ENCODE results near the gene PLXNA2.

PLXNA2 gene

DNA sequence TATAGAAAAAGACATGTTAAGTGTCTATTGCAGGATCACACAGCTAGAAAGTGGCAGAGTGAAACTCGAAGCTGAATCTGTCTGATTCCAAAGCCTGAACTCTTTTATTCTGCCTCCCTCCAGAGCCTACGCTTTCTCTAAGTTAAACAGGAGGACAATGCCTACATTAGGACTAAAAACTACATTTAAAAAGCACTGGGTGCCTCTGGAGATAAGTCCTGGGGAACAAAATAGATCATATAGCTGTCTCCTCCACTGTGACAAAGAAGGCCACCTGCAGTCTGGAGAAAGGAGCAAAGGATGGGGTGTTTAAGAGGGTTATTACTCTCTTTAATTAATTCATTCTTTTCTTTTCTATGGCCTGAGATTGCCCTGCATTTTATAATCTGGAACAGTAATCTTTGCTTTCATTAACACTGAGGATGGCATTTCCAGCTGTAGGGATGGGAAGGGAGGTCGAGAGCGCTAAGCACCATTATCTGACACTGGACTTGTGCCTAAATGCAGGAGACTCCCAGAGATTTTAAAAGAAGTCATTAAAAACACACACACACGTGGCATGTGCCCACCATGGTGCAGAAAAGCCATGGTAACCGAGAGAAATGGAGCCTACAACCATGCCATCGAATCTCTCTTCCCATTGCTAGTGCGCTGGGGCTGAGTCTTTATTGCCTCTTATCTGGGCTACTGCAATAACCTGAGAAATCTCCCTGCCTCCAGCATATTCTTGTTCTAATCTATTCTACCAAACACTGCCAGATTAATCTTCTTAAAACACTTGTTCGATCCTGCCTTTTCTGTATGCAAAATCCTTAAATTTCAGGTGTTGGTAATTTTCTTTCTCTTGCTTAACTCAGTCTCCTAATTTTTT, 92.2 kb downstream of the PLXNA2 start:
- no peaks in the 10 kb centered on the region for H3K27me3 ChIP-seq (ENCODE audit: control insufficient read depth, insufficient read depth, low read length)
- no peak overlapping the region for H3K9ac ChIP-seq (ENCODE audit: low read length)
- no peak overlapping the region for H3K4me3 ChIP-seq (ENCODE audit: low read depth, low read length)
- H3K27ac ChIP-seq (ENCODE audit: low read depth, low read length), result no peak overlapping the region
- no peaks in the 10 kb centered on the region for H3K36me3 ChIP-seq (ENCODE audit: control insufficient read depth, insufficient read depth, low read length)
- H3K4me1 ChIP-seq (ENCODE audit: control insufficient read depth, insufficient read depth, low read length), result peaks cover 26% of the 10 kb centered on the region
- no peaks in the 10 kb centered on the region for H3K9me3 ChIP-seq (ENCODE audit: control insufficient read depth, insufficient read depth, low read depth, low read length)

DNA sequence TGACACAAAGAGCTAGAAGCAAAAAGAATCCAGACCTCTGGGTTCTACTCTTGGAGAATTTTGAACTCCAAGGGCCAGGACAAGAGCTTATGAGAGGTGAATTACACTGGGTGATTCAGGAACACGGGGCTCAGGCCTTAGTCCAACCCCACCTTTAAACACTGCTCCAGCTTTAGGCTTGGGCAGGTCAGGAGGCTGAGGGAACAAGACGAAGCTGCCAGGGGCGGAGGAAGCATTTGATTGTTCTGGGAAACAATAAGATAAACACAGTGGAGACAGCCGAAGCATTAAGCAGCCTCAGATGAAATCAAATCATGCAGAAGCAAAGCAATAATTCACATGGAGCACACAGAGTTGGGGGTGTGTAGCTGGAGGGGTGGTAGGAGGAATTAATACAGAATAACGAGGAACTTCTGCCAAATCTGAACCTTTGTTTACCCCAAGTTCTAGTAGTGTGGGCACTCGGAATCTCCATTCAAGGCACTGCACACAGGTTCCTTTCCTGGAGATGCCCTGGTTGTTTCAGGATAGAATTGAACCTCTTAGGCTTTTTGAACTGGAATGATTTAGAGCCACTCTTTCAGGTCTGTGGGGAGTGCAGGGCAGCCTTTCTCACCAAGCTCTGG, 93.2 kb downstream of the PLXNA2 start:
- H3K36me3 ChIP-seq (ENCODE audit: control insufficient read depth, insufficient read depth, low read length), result no peaks in the 10 kb centered on the region
- peaks cover 26% of the 10 kb centered on the region for H3K4me1 ChIP-seq (ENCODE audit: control insufficient read depth, insufficient read depth, low read length)
- H3K9ac ChIP-seq (ENCODE audit: low read length), result no peak overlapping the region
- H3K27ac ChIP-seq (ENCODE audit: low read depth, low read length), result no peak overlapping the region
- H3K4me3 ChIP-seq (ENCODE audit: low read depth, low read length), result no peak overlapping the region
- H3K9me3 ChIP-seq (ENCODE audit: control insufficient read depth, insufficient read depth, low read depth, low read length), result no peaks in the 10 kb centered on the region
- no peaks in the 10 kb centered on the region for H3K27me3 ChIP-seq (ENCODE audit: control insufficient read depth, insufficient read depth, low read length)

DNA sequence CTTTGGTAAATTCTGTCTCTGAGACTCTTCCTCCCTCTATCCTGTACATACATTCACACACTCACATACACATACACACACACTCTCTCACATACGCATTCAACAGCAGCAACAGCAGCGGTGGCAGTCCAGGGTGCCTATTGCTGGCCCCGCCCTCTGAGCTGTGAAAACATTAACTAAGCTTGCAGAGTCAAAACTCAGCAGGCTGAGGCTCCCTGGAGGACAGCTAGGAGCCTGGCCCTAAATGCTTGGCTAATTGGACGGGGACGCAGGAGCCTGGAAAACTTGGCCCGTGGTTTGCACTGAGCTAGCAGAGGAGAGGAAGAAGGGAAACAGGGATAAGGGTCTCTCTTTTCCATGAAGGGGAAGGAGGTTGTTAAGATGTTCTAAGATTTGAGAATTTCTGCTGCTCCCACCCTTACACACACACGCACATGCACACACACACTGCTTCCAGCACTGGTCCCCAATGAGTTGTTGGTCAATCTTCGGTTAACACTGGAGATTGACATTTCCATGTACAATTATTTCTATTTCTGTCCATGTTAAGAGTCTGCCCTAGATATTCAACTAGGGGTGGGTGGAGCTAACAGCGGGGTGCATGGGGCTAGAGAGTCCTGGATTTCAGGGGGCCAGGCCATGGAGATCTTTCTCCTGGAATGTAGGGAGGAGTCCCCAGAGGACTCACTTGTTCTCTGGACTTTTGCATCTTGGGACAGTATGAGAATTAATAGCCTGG, 94.2 kb downstream of the PLXNA2 start:
- Histone ChIP-seq H3K27me3 (ENCODE audit: control insufficient read depth, insufficient read depth, low read length) (no peaks in the 10 kb centered on the region), H3K9ac (ENCODE audit: low read length) (no peak overlapping the region), H3K36me3 (ENCODE audit: control insufficient read depth, insufficient read depth, low read length) (no peaks in the 10 kb centered on the region), H3K27ac (ENCODE audit: low read depth, low read length) (no peak overlapping the region), H3K4me3 (ENCODE audit: low read depth, low read length) (no peak overlapping the region), H3K9me3 (ENCODE audit: control insufficient read depth, insufficient read depth, low read depth, low read length) (no peaks in the 10 kb centered on the region), H3K4me1 (ENCODE audit: control insufficient read depth, insufficient read depth, low read length) (peaks cover 31% of the 10 kb centered on the region)

DNA sequence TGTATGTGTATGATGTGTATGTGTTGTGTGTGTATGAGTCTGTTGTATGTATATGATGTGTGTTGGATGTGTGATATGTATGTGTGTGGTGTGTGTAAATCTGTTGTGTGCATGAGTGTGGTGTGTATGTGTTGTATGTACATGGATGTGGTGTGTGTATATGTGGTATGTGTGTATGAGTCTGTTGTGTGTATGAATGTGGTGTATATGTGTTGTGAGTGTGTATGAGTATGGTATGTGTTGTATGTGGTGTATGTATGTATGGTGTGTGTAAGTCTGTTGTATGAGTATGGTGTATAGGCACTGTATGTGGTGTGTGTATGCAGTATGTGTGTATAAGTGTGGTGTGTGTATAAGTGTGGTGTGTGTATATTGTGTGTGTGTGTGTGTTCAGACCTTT, 95.0 kb downstream of the PLXNA2 start:
- Histone ChIP-seq H3K4me3 (ENCODE audit: low read depth, low read length) (no peak overlapping the region), H3K36me3 (ENCODE audit: control insufficient read depth, insufficient read depth, low read length) (no peaks in the 10 kb centered on the region), H3K27me3 (ENCODE audit: control insufficient read depth, insufficient read depth, low read length) (no peaks in the 10 kb centered on the region), H3K4me1 (ENCODE audit: control insufficient read depth, insufficient read depth, low read length) (peaks cover 33% of the 10 kb centered on the region), H3K9ac (ENCODE audit: low read length) (no peak overlapping the region), H3K27ac (ENCODE audit: low read depth, low read length) (no peak overlapping the region), H3K9me3 (ENCODE audit: control insufficient read depth, insufficient read depth, low read depth, low read length) (no peaks in the 10 kb centered on the region)

DNA sequence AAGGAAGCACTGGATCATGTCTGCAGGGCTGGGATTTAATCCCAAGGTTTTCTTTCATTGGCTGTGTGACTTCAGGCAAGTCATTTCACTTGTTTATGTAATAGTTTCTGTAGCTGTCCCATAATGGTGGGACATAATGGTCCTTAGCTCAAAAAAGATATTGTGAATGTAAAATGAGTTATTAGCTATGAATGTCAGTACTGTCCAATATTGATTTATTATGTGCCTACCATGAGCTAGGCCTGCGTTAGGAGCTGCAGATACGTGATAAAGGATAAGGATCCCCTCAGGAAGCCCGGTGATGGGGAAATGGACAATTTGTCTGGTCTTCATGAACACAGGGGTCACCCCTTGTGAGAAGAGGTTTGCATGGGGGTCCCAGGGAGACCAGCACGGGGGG, 95.8 kb downstream of the PLXNA2 start:
- H3K27ac ChIP-seq (ENCODE audit: low read depth, low read length), result no peak overlapping the region
- H3K9me3 ChIP-seq (ENCODE audit: control insufficient read depth, insufficient read depth, low read depth, low read length), result no peaks in the 10 kb centered on the region
- no peak overlapping the region for H3K9ac ChIP-seq (ENCODE audit: low read length)
- H3K4me1 ChIP-seq (ENCODE audit: control insufficient read depth, insufficient read depth, low read length), result peaks cover 33% of the 10 kb centered on the region
- H3K4me3 ChIP-seq (ENCODE audit: low read depth, low read length), result no peak overlapping the region
- no peaks in the 10 kb centered on the region for H3K27me3 ChIP-seq (ENCODE audit: control insufficient read depth, insufficient read depth, low read length)
- no peaks in the 10 kb centered on the region for H3K36me3 ChIP-seq (ENCODE audit: control insufficient read depth, insufficient read depth, low read length)

DNA sequence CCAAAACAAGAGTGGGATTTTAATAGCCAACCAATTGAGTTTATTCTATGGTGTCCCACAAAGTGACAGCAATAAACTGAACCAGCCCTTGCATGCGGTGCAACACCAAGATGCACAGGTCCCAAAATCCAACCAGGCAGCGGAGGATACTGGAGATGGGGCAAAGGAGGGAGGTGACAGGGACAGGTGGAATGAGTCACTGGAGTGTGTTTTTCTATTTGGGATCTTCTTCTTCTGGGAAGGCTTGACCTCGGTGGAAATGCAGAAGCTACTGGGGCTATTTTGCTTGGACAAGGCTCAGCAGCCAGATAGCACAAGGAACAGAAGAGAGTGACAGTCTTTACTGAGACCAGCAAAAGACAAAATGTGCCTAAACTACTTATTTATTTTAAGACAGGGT, 97.5 kb downstream of the PLXNA2 start:
- Histone ChIP-seq H3K36me3 (ENCODE audit: control insufficient read depth, insufficient read depth, low read length) (no peaks in the 10 kb centered on the region), H3K4me3 (ENCODE audit: low read depth, low read length) (no peak overlapping the region), H3K27me3 (ENCODE audit: control insufficient read depth, insufficient read depth, low read length) (no peaks in the 10 kb centered on the region), H3K9me3 (ENCODE audit: control insufficient read depth, insufficient read depth, low read depth, low read length) (no peaks in the 10 kb centered on the region), H3K9ac (ENCODE audit: low read length) (no peak overlapping the region), H3K27ac (ENCODE audit: low read depth, low read length) (no peak overlapping the region), H3K4me1 (ENCODE audit: control insufficient read depth, insufficient read depth, low read length) (peaks cover 33% of the 10 kb centered on the region)

DNA sequence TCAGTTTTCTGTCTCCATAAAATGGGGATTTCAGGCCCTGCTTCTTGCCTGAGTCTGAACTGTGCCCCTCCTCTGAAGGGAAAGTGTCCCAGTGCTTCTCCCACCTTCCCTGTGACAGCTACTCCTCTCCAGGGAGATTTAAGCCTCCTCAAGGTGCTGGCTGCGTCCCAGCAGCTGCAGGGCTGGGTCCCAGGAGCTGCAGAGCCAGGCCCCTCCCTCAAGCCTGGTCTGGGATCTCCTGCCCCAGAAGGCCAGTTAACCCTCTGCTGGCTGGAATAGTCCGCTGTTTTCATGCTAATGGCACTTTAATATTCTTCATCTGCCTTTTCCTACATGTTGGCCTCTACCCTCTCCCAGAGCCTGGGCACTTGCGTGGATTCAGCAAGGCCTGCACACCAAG, 99.0 kb downstream of the PLXNA2 start:
- Histone ChIP-seq H3K27me3 (ENCODE audit: control insufficient read depth, insufficient read depth, low read length) (no peaks in the 10 kb centered on the region), H3K9me3 (ENCODE audit: control insufficient read depth, insufficient read depth, low read depth, low read length) (no peaks in the 10 kb centered on the region), H3K4me1 (ENCODE audit: control insufficient read depth, insufficient read depth, low read length) (peaks cover 21% of the 10 kb centered on the region), H3K27ac (ENCODE audit: low read depth, low read length) (no peak overlapping the region), H3K9ac (ENCODE audit: low read length) (no peak overlapping the region), H3K36me3 (ENCODE audit: control insufficient read depth, insufficient read depth, low read length) (no peaks in the 10 kb centered on the region), H3K4me3 (ENCODE audit: low read depth, low read length) (no peak overlapping the region)

DNA sequence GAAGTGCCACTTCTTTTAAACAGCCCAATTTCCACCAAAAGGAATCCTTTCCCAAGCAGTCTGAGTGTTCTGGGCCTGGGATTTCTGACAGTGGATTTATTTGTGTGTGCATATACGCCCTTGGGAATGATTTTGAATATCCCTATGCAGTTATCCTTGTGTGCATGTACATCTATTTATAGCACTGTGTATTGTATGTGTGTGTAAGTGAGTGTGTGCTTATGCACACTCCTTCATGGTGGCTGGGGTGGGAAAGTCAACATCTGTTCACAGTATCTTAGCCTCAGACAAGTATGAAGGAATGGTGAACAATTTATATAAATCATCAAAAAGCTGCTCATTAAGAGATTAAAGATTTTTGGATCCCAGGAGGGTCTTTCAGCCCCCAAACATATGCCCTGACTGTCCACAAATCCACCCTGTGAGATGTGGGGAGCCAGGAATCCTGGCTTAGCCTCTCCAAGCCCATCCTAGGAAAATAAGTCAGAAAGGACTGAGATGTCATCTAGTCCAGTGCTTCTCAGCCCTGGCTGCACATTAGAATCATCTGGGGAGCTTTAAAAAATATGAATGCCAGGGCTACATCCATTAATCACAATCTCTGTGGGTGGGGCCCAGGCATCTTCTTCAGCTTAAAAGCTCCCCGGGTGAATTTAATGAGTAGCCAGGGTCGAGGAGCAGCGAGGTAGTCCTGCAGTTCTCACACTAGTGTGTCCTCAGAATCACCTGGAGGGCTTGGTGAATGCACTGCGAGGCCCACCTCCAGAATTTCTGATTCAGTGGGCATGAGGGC, 101.4 kb downstream of the PLXNA2 start:
- H3K36me3 ChIP-seq (ENCODE audit: control insufficient read depth, insufficient read depth, low read length), result no peaks in the 10 kb centered on the region
- H3K9me3 ChIP-seq (ENCODE audit: control insufficient read depth, insufficient read depth, low read depth, low read length), result no peaks in the 10 kb centered on the region
- no peak overlapping the region for H3K27ac ChIP-seq (ENCODE audit: low read depth, low read length)
- no peaks in the 10 kb centered on the region for H3K27me3 ChIP-seq (ENCODE audit: control insufficient read depth, insufficient read depth, low read length)
- no peak overlapping the region for H3K4me3 ChIP-seq (ENCODE audit: low read depth, low read length)
- H3K4me1 ChIP-seq (ENCODE audit: control insufficient read depth, insufficient read depth, low read length), result peaks cover 12% of the 10 kb centered on the region; the same call in 1 of the 2 replicates
- no peak overlapping the region for H3K9ac ChIP-seq (ENCODE audit: low read length)

DNA sequence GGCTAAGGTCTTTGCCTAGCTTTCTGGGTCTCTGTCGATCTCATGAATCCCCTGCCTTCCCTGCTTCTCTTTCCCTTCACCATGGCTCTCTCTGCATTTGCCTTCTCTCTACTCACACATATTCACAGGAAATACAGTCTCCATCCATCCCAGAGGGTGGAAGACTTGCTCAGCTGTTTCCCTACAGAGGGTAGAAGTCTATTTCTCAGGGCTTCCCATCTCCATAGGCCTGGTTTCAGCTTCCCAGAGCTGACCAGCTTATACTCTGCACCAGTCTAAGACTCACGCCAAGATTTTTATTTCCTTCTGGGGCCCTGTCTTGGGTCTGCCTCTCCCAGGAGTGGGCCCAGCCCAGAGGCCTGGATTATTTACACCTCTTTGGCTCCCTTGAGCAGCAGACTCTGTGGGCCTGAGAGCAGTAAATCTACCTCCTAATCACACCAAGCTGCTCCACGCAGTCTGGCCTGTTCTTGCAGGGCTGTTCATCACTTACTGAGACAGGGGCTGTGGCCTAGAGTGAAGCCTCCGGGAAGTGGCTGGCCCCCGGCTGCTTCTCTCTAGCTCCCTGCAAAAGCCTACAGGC, 102.5 kb downstream of the PLXNA2 start:
- Histone ChIP-seq H3K36me3 (ENCODE audit: control insufficient read depth, insufficient read depth, low read length) (no peaks in the 10 kb centered on the region), H3K4me3 (ENCODE audit: low read depth, low read length) (no peak overlapping the region), H3K4me1 (ENCODE audit: control insufficient read depth, insufficient read depth, low read length) (peaks cover 12% of the 10 kb centered on the region; the same call in 1 of the 2 replicates), H3K9me3 (ENCODE audit: control insufficient read depth, insufficient read depth, low read depth, low read length) (no peaks in the 10 kb centered on the region), H3K27me3 (ENCODE audit: control insufficient read depth, insufficient read depth, low read length) (no peaks in the 10 kb centered on the region), H3K27ac (ENCODE audit: low read depth, low read length) (no peak overlapping the region), H3K9ac (ENCODE audit: low read length) (no peak overlapping the region)

DNA sequence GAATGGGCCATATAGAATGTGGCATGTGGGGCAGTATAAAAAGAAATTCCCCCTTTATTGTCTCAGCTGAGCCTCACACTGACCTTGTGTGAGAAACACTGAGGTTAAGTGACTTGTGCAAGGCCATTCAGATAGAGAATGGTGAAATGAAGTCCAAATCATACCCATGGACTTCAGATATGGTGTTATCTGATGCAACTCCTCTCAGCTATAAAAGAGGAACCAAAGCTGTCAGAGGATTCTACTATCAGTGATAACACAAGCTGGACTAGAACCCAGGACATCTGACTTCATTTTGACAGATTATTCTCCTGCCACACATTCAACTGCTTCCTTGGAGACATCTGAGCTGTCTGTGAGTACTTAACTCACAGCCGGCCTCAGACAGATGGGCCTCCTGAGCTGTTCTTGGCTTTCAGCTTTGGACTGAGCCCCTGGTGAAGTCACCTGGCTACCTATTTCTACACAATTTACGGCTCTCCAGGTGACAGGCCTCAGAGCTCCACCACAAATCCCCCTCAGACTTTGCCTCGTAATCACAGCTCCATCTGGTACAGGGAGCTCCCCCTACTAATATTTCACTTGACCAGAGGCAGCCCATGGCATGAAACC, 104.6 kb downstream of the PLXNA2 start:
- Histone ChIP-seq H3K27ac (ENCODE audit: low read depth, low read length) (no peak overlapping the region), H3K4me1 (ENCODE audit: control insufficient read depth, insufficient read depth, low read length) (peaks cover 12% of the 10 kb centered on the region), H3K9me3 (ENCODE audit: control insufficient read depth, insufficient read depth, low read depth, low read length) (no peaks in the 10 kb centered on the region), H3K27me3 (ENCODE audit: control insufficient read depth, insufficient read depth, low read length) (no peaks in the 10 kb centered on the region), H3K9ac (ENCODE audit: low read length) (no peak overlapping the region), H3K4me3 (ENCODE audit: low read depth, low read length) (no peak overlapping the region), H3K36me3 (ENCODE audit: control insufficient read depth, insufficient read depth, low read length) (no peaks in the 10 kb centered on the region)

Data from HUES6 (cell line).